Measurements from ENCODE around the gene SRRM4. TPM values are rescaled to one million over a fixed set of nuclear protein-coding genes. Genes with fewer than 3 reads are reported as not detected.

Gene SRRM4, protein sequence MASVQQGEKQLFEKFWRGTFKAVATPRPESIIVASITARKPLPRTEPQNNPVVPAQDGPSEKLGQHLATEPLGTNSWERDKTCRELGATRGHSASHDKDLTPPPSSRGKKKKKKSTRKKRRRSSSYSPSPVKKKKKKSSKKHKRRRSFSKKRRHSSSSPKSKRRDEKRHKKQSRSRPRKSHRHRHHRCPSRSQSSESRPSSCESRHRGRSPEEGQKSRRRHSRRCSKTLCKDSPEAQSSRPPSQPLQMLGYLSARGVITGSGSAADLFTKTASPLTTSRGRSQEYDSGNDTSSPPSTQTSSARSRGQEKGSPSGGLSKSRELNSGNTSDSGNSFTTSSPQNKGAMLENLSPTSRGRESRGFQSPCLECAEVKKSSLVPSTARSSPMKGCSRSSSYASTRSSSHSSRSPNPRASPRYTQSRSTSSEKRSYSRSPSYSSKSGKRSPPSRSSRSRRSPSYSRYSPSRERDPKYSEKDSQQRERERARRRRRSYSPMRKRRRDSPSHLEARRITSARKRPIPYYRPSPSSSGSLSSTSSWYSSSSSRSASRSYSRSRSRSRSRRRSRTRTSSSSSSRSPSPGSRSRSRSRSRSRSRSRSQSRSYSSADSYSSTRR
- total RNA-seq: under 1 TPM in 2 of 4 donors, not detected in 2; 0.10 to 0.27 TPM

DNA sequence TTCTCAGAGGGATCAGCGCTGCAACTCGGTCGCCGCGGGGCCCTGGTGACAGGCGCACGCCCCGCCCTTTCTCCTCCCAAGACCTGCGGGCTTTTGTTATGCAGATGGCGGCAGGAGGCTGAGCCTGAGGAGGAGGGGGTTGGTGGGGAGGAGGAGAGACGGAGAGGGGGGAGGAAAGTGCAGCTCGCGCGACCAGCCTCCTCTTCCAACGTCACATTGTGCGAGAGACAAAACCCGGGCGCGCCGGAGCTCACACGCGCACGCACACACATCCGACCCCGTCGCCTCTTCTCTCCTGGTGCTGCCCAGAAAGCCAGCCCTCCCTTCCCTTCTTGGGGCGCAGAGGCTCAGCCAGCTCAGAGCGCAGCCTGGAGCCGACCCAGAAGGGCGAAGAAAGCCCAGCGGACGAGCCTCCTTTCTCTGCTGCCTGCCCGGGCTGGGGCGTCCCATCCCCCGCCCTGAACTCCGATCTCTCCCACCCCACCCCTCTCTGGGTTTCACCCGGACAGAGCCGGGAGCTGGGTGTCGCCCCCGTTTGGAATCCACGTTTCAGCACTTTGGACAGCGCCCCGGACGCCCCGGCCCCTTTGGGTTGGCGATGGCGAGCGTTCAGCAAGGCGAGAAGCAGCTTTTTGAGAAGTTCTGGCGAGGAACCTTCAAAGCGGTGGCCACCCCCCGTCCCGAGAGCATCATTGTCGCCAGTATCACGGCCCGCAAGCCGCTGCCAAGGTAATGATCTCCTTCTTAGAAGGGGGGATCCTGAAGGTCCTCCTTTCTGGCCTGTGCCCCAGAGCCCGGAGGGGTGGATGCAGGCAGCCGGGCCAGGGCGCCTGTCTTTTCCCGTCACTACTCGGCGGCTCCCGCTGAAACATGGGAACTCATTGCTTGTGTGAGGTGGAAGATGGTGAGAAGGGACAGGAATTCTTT is at the start of gene SRRM4:
Gene SRRM4, plus strand, starts transcription at position 257 of the 927 bp plus-strand sequence. Its CDS starts 342 bp downstream, at position 599.
- no peak within 1 kb of the TSS for H3K4me3 ChIP-seq (replicated peaks in 1 of 3)
- H3K27me3 ChIP-seq: peaks cover 8% of the 10 kb centered on the region
- H3K27ac ChIP-seq: no peak within 1 kb of the TSS
- TF ChIP-seq, protein P1, sequence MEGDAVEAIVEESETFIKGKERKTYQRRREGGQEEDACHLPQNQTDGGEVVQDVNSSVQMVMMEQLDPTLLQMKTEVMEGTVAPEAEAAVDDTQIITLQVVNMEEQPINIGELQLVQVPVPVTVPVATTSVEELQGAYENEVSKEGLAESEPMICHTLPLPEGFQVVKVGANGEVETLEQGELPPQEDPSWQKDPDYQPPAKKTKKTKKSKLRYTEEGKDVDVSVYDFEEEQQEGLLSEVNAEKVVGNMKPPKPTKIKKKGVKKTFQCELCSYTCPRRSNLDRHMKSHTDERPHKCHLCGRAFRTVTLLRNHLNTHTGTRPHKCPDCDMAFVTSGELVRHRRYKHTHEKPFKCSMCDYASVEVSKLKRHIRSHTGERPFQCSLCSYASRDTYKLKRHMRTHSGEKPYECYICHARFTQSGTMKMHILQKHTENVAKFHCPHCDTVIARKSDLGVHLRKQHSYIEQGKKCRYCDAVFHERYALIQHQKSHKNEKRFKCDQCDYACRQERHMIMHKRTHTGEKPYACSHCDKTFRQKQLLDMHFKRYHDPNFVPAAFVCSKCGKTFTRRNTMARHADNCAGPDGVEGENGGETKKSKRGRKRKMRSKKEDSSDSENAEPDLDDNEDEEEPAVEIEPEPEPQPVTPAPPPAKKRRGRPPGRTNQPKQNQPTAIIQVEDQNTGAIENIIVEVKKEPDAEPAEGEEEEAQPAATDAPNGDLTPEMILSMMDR (IDR thresholded peaks at IDR 0.05): no peak
- no peak for TF ChIP-seq POLR2A (IDR thresholded peaks at IDR 0.05)
- peak in 1 of 2 donors; percentile 26 for DNase-seq
- intact Hi-C loops (cut with DNase I): no loop called here
- H3K9me3 ChIP-seq: no peaks in the 10 kb centered on the region
- H3K36me3 ChIP-seq: no peaks in the 10 kb centered on the region
- peaks cover 0 to 7% of the 10 kb centered on the region in 2 donors for H3K4me1 ChIP-seq
- 0 to 1% methylated on average over 33 to 42 of the region's 64 CpGs for WGBS, 2 donors

DNA sequence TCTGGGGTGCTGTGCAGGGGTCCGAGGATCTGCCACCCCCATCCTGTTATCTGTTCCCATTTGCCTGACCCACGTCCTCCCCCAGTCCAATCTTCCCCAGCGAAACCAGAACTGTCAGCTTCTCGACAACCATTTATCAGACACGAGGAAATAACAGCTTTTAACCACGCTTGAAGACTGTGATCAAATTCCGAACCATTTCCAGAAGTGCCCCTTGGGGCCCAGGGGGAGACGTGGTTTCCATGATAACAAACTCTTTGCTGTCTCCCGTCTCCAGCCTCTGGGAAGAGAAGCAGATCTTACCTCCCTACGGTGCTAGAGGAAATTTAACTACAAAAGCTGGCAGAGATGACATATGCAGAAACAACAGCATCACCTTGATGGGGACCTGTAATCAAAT is 35.1 kb upstream of the SRRM4 start:
- H3K36me3 ChIP-seq: no peaks in the 10 kb centered on the region
- no peaks in the 10 kb centered on the region for H3K4me1 ChIP-seq
- 52 to 55% methylated on average over 10 of the region's 10 CpGs for WGBS, 2 donors
- TF ChIP-seq, protein P1 (IDR thresholded peaks at IDR 0.05): no peak
- no peak for TF ChIP-seq POLR2A (IDR thresholded peaks at IDR 0.05)
- H3K27me3 ChIP-seq: no peaks in the 10 kb centered on the region
- H3K9me3 ChIP-seq: no peaks in the 10 kb centered on the region
- H3K4me3 ChIP-seq (replicated peaks in 1 of 3): no peak overlapping the region
- DNase-seq: no peak
- H3K27ac ChIP-seq: no peak overlapping the region
- intact Hi-C loops (cut with DNase I): no loop called here

DNA sequence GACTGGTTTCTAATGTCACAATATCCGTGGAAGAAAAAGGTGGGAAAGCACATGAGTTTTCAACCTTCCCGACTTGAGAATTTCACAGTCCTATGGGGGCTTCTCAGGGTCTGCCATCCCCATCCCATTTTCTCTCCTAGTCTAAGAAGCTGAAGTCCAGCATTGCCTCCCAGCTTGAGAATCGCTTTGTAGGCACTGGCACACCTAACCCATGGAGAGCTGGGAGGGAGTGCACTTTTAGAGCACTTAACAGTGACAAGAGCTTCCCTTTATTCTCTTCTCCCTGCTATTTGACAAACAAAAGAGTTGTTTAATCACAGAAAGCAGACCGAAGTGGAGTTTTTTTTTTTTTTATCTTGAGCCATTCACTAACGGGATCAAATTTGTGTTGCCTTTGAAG is 22.8 kb upstream of the SRRM4 start:
- Histone ChIP-seq H3K27me3 (no peaks in the 10 kb centered on the region), H3K9me3 (no peaks in the 10 kb centered on the region), H3K4me3 (replicated peaks in 1 of 3) (no peak overlapping the region), H3K27ac (no peak overlapping the region), H3K4me1 (no peaks in the 10 kb centered on the region), H3K36me3 (no peaks in the 10 kb centered on the region)
- TF ChIP-seq POLR2A (IDR thresholded peaks at IDR 0.05): no peak
- TF ChIP-seq, protein P1 (IDR thresholded peaks at IDR 0.05): no peak
- 31 to 38% methylated on average over 5 of the region's 5 CpGs for WGBS, 2 donors
- no peak for DNase-seq
- intact Hi-C loops (cut with DNase I): no loop called here

DNA sequence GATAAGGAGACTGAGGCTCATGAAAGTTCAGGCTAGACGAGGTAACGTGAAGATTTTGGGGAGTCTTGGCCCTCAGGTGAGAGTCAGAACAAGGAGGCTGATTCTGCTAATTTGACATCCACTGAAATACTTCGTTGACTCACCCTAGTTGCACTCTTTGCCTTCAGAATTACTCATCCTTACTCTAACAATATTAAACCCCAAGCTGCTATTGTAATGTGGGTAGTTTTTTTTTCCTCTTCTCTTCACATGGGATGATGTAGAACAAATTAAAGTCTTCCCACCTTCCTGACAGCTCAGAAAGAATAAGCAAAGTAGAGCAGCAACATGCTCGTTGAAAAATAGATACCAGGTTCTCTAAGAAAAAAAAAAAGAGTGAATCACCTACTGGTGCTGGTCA is 22.0 kb upstream of the SRRM4 start:
- H3K36me3 ChIP-seq: no peaks in the 10 kb centered on the region
- H3K27ac ChIP-seq: no peak overlapping the region
- H3K4me3 ChIP-seq (replicated peaks in 1 of 3): no peak overlapping the region
- WGBS, 2 donors: 70 to 72% methylated on average over 4 of the region's 4 CpGs
- intact Hi-C loops (cut with DNase I): no loop called here
- DNase-seq: no peak
- TF ChIP-seq, protein P1 (IDR thresholded peaks at IDR 0.05): no peak
- no peak for TF ChIP-seq POLR2A (IDR thresholded peaks at IDR 0.05)
- no peaks in the 10 kb centered on the region for H3K27me3 ChIP-seq
- no peaks in the 10 kb centered on the region for H3K9me3 ChIP-seq
- no peaks in the 10 kb centered on the region for H3K4me1 ChIP-seq

Data from thyroid gland (tissue), 4 donors.